Measurements from ENCODE around the gene GPR37. TPM values are rescaled to one million over a fixed set of nuclear protein-coding genes. Genes with fewer than 3 reads are reported as not detected.

The GPR37 gene
- total RNA-seq, 8 experiments from 2014 or later = 0.24 to 23.3 (median 1.3) TPM

DNA sequence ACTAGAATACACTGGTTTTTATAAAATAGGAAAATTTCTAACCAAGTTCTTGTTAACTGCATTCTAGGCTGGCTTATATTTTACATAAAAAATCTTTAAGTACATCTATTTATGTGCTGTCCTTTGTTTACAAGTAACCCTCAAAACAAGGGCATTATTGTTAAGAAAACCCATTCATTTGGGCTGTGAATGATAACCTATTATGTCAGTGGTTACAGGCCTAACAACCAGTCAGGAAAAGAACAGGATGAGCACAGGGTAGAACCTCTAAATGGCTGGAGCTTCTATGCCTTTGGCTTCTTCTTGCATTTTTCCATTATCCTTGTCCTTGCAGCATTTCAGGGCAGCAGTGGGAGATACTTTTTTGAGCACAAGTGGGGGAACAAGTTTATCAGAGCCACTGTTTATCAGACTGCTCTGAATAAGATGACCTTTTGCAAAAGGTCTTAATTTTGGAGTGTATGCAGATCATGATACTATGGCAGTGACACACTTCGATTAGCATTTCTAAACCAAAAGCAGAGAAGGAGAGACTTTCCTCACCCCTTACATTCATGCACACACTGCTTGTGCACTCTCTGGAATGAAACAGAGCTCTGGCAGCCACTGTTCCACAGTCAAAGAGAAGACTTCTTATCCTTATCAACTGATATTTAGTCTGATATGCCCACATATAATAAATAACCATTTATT lies 10.9 kb downstream of the GPR37 start:
- Histone ChIP-seq H3K27ac (no peak overlapping the region), H3K4me1 (replicated peaks in 1 of 2) (no peaks in the 10 kb centered on the region), H3K4me3 (no peak overlapping the region)
- in situ Hi-C loops (cut with MboI; ENCODE audit: low pct_unique_long_range_greater_than_20kb in 2 of 9, low sequenced_read_pairs in 9 of 9, unreplicated experiment in 9 of 9) = no loop called here
- WGBS, 10 experiments = 0 to 80% (median 53%) methylated on average over 1 of the region's 1 CpG; no CpG with 5 or more reads in 4 of the 10 experiments
- ATAC-seq (replicated peaks in 6 of 8) = peak in 2 of 8 experiments; percentile 31 to 78

DNA sequence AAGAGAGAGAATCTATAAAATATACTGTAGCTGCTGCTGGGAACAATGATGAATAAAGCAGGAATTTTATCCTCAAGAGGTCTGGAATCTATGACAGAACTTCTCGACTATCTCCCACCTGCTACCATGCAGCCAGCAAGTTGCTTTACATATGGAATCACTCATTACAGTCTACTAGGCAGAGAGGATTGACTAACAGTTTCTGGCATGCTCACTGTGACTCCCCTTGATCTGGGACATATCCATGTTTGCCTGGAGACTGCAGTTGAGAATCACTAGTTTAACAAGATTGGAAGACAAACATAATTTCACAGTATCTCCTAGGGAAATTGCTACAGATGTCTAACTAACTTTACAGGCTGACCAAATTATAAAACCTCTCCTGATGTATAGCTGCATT lies 13.3 kb downstream of the GPR37 start:
- Histone ChIP-seq H3K4me1 (replicated peaks in 1 of 2) (no peaks in the 10 kb centered on the region), H3K27ac (no peak overlapping the region), H3K4me3 (no peak overlapping the region)
- in situ Hi-C loops (cut with MboI; ENCODE audit: low pct_unique_long_range_greater_than_20kb in 2 of 9, low sequenced_read_pairs in 9 of 9, unreplicated experiment in 9 of 9) = no loop called here
- 0 to 78% (median 43%) methylated on average over 1 of the region's 1 CpG; no CpG with 5 or more reads in 5 of the 10 experiments for WGBS, 10 experiments
- ATAC-seq (replicated peaks in 6 of 8) = peak in 1 of 8 experiments; percentile 19

DNA sequence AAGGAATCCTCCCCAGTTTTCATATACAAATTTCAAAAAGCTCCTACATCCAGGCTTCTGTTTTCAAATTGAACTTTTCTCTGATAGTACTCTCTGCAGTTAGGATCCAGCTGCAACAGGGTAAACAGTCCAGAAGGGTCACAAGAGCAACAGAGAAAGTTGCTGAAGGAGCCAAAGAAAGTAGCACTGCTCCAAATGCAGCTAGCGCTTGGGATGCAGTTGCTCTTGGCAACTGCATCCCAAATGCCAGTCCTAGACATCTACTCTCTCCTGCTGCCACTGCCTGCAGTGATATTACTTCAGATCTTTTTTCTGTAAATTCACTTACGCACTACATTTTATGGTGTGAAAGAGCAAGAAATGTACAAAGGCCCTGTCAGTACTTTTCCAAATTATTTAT lies 14.6 kb downstream of the GPR37 start:
- Histone ChIP-seq H3K4me1 (replicated peaks in 1 of 2) (no peaks in the 10 kb centered on the region), H3K4me3 (no peak overlapping the region), H3K27ac (no peak overlapping the region)
- no peak for ATAC-seq (replicated peaks in 6 of 8)
- in situ Hi-C loops (cut with MboI; ENCODE audit: low pct_unique_long_range_greater_than_20kb in 2 of 9, low sequenced_read_pairs in 9 of 9, unreplicated experiment in 9 of 9) = no loop called here
- WGBS, 10 experiments = 0 to 100% (median 56%) methylated on average over 1 to 2 of the region's 2 CpGs; no CpG with 5 or more reads in 3 of the 10 experiments

DNA sequence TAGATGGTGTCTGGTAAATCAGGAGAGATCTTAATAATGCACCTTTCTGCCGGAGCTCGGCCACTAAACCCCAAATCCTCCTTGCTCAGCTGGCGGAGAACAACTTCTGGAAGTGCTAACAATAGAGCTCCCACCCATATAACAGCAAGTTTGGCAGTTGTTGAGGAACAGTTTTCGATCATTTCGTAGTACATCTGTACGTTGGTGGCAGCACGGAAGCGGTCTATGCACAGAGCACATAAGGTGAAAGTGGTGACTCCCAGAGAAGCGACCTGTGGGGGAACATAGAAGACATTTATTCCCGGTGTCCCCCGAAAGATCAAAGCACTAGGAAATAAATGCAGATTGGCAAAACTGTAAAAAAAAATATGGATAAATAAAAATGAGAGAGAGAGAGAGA lies 18.5 kb downstream of the GPR37 start:
- ATAC-seq (replicated peaks in 6 of 8) = no peak
- H3K4me3 ChIP-seq = no peak overlapping the region
- WGBS, 10 experiments = 21 to 100% (median 83%) methylated on average over 3 to 10 of the region's 11 CpGs; no CpG with 5 or more reads in 3 of the 10 experiments
- no peaks in the 10 kb centered on the region for H3K4me1 ChIP-seq (replicated peaks in 1 of 2)
- H3K27ac ChIP-seq = no peak overlapping the region
- in situ Hi-C loops (cut with MboI; ENCODE audit: low pct_unique_long_range_greater_than_20kb in 2 of 9, low sequenced_read_pairs in 9 of 9, unreplicated experiment in 9 of 9) = no loop called here

DNA sequence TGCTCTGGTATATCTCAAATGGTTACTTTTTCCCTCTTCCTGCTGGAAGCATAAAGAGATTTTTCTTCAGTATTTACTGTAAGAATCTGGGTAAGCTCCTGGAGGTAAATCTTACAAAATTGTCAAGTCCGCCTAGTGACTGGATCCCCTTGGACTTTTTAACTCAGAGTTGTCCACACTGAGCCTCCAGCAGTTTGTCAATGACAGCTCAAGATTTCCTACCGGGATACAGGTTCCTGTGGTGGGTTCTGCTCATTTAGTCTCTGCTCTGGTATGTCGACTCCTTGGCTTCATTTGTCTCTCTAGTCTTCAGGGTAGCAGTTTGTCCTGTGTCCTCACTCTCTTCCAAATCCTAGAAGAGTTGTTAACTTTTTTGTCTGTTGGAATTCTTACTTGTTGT lies 27.0 kb downstream of the GPR37 start:
- H3K27ac ChIP-seq = no peak overlapping the region
- in situ Hi-C loops (cut with MboI; ENCODE audit: low pct_unique_long_range_greater_than_20kb in 2 of 9, low sequenced_read_pairs in 9 of 9, unreplicated experiment in 9 of 9) = no loop called here
- WGBS, 10 experiments = 0 to 93% (median 45%) methylated on average over 2 to 3 of the region's 3 CpGs; no CpG with 5 or more reads in 2 of the 10 experiments

DNA sequence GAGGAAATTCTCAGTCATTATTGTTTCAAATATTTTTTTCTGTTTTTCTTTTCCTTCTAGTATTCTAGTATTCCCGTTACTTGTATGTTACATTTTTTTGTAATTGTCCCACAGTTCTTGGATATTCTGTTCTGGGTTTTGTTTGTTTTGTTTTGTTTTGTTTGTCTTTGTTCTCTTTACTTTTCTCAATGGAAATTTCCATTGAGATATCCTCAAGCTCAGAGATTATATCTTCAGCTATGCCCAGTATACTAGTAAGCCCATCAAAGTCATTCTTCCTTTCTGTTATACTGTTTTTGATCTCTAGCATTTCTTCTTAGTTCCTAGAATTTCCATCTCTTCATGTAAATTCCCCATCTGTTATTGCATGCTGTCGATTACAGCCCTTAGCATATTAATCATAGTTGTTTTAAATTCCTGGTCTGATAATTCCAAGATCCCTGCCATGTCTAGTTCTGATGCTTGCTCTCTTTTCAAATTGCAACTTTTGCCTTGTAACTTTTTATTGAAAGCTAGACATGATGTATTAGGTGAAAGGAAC lies 27.8 kb downstream of the GPR37 start:
- H3K27ac ChIP-seq = no peak overlapping the region
- H3K4me3 ChIP-seq = no peak overlapping the region
- WGBS, 10 experiments = 0 to 100% (median 76%) methylated on average over 1 to 2 of the region's 2 CpGs
- H3K4me1 ChIP-seq (replicated peaks in 1 of 2) = no peaks in the 10 kb centered on the region
- in situ Hi-C loops (cut with MboI; ENCODE audit: low pct_unique_long_range_greater_than_20kb in 2 of 9, low sequenced_read_pairs in 9 of 9, unreplicated experiment in 9 of 9) = no loop called here
- no peak for ATAC-seq (replicated peaks in 6 of 8)

More for the DNA sequence above, 27.0 kb downstream of the GPR37 start:
- Histone ChIP-seq H3K4me1 (replicated peaks in 1 of 2) (no peaks in the 10 kb centered on the region), H3K4me3 (no peak overlapping the region)
- no peak for ATAC-seq (replicated peaks in 6 of 8)

DNA sequence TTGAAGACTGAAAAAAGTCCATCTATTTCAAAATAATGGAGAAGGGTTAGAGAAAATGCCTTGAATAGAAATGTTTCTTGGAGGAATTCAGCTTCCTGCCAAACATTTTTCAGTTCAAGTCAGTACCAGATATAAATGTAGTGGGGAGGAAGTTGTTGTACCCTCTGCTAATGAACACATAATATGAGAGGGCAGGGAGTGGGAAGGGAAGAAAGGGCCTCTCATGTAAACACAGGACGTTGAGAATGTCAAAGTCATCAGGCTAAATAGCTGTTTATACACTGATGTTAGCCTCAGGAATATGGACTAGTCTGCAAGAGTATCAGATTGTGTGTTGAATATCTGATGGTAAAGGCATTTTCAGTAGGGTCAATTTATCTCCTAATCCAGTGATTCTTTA lies 37.0 kb downstream of the GPR37 start:
- H3K27ac ChIP-seq = no peak overlapping the region
- peaks cover 0 to 3% of the 10 kb centered on the region in 2 donors for H3K4me1 ChIP-seq (replicated peaks in 1 of 2)
- in situ Hi-C loops (cut with MboI; ENCODE audit: low pct_unique_long_range_greater_than_20kb in 2 of 9, low sequenced_read_pairs in 9 of 9, unreplicated experiment in 9 of 9) = no loop called here
- 33 to 38% methylated on average over 1 of the region's 1 CpG; no CpG with 5 or more reads in 8 of the 10 experiments for WGBS, 10 experiments
- no peak overlapping the region for H3K4me3 ChIP-seq
- ATAC-seq (replicated peaks in 6 of 8) = no peak

DNA sequence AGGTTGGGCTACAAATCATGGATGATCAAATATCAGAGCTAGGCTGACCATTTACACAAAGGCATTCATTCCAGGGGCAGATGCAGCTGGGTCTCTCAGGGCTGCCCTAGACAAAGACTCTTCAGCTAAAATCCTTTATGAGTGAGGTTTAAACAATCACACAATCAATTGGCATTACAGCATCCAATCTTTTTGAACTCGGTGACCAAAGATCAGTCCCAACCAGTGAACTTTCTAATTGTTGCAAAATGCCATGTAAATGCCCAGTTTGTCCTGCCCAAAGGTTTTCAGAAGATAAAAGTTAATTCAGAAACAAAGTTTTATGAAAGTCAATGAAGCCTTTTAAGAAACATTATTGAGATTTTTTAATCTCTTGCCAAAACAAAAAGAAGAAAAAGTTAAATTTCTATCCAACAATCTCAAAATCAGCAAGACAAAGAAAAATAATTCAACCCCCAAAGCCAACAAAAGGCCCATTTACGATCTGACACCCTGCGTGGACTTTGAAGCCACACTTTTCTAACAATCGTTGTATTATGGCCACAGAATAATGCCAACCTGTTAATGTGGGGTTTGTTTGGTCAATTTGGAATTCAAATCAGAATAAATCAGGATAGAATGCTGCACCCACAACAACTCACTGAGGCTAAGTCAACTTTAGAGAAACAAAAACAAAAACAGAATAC lies 40.9 kb downstream of the GPR37 start:
- Histone ChIP-seq H3K27ac (no peak overlapping the region), H3K4me1 (replicated peaks in 1 of 2) (peaks cover 0 to 3% of the 10 kb centered on the region in 2 donors), H3K4me3 (no peak overlapping the region)
- 0 to 60% (median 38%) methylated on average over 1 to 4 of the region's 4 CpGs for WGBS, 10 experiments
- in situ Hi-C loops (cut with MboI; ENCODE audit: low pct_unique_long_range_greater_than_20kb in 2 of 9, low sequenced_read_pairs in 9 of 9, unreplicated experiment in 9 of 9) = no loop called here
- ATAC-seq (replicated peaks in 6 of 8) = peak in 1 of 8 experiments; percentile 65

DNA sequence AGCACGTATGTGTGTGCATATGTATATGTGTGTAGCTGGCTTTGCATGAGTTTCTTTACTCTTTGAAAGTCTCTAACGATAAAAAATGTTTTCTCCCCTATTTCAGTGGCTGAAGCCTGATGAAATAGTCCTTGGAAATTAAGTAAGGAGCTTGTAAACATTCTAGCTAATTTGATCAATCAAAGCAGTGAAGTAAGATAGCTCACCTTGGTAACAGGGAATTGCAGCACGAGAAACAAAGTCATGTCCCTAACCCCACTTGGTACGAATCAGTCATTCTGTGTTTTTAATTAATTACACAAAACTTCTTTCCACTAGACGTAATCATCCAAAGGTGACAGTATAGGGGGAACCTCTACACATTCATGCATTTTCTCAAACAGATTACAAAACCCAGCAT lies 41.5 kb downstream of the GPR37 start:
- peaks cover 0 to 3% of the 10 kb centered on the region in 2 donors for H3K4me1 ChIP-seq (replicated peaks in 1 of 2)
- 3 to 100% (median 74%) methylated on average over 1 to 5 of the region's 5 CpGs; no CpG with 5 or more reads in 1 of the 10 experiments for WGBS, 10 experiments
- in situ Hi-C loops (cut with MboI; ENCODE audit: low pct_unique_long_range_greater_than_20kb in 2 of 9, low sequenced_read_pairs in 9 of 9, unreplicated experiment in 9 of 9) = no loop called here
- H3K4me3 ChIP-seq = no peak overlapping the region
- no peak overlapping the region for H3K27ac ChIP-seq
- ATAC-seq (replicated peaks in 6 of 8) = no peak

DNA sequence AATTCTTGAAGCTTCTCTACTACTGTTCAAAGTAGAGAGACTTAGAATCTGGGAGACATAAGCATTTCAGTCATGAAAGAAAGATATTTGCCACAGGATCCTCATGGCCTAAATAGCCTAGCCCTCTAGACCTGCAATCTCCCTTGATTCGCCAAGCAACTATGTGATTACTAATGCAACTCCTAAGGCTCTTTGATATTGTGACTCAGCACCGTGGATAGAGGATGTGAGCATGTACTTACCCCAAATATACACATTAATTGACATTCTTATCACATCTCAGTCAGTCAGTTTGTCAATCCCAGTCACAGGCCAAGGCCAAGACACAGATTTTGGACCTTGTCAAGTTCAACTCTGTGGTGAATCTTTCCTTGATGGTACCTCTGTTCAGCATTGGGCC lies 42.6 kb downstream of the GPR37 start:
- 0 to 100% (median 50%) methylated on average over 1 to 2 of the region's 2 CpGs; no CpG with 5 or more reads in 4 of the 10 experiments for WGBS, 10 experiments
- Histone ChIP-seq H3K4me1 (replicated peaks in 1 of 2) (peaks cover 0 to 3% of the 10 kb centered on the region in 2 donors), H3K4me3 (no peak overlapping the region), H3K27ac (no peak overlapping the region)
- in situ Hi-C loops (cut with MboI; ENCODE audit: low pct_unique_long_range_greater_than_20kb in 2 of 9, low sequenced_read_pairs in 9 of 9, unreplicated experiment in 9 of 9) = no loop called here
- peak in 2 of 8 experiments; percentile 36 to 53 for ATAC-seq (replicated peaks in 6 of 8)

DNA sequence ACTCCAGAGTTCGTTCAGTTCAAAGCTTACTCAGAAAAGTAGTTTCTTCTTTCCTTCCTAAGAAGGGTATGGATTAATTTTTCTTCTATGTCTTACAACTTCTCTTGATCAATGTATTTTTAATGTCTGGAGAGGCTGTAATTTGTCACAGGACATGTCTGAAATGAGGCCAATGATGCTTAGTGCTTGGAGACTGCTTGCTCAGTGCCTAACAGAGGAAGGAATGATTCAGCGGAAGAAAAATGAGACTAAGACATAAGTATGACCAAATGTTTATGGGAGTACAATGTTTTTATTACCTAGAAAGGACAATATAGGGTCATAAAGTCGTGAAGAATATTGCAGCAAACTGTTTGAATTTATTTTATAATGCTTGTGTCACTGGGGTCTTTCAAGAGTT lies 43.3 kb downstream of the GPR37 start:
- Histone ChIP-seq H3K4me1 (replicated peaks in 1 of 2) (peaks cover 0 to 3% of the 10 kb centered on the region in 2 donors), H3K27ac (no peak overlapping the region), H3K4me3 (no peak overlapping the region)
- 0 to 83% (median 67%) methylated on average over 1 to 3 of the region's 3 CpGs; no CpG with 5 or more reads in 1 of the 10 experiments for WGBS, 10 experiments
- ATAC-seq (replicated peaks in 6 of 8) = peak in 3 of 8 experiments; percentile 33 to 80 (median 68)
- in situ Hi-C loops (cut with MboI; ENCODE audit: low pct_unique_long_range_greater_than_20kb in 2 of 9, low sequenced_read_pairs in 9 of 9, unreplicated experiment in 9 of 9) = no loop called here

DNA sequence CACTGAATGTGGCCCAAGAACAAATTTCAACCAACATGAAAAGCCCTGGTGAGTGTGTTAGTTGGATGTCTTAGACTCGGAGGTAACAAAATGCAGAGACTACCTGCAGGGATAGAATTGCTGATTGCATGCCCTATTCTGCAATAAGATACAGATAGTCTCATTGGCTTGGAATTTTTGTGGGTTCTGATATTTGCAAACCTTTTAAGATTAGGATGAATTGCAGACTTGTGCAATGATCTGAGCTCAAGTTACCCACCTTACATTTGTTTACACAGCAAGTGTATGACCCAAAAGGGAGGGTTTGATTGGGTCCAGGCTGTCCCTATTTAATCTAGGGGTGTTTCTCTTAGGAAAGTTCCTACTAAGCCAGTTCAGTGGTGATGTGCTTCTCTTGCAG lies 45.4 kb downstream of the GPR37 start:
- Histone ChIP-seq H3K27ac (no peak overlapping the region), H3K4me3 (no peak overlapping the region), H3K4me1 (replicated peaks in 1 of 2) (peaks cover 0 to 3% of the 10 kb centered on the region in 2 donors)
- in situ Hi-C loops (cut with MboI; ENCODE audit: low pct_unique_long_range_greater_than_20kb in 2 of 9, low sequenced_read_pairs in 9 of 9, unreplicated experiment in 9 of 9) = no loop called here
- WGBS, 10 experiments = 0 to 83% (median 20%) methylated on average over 1 of the region's 1 CpG; no CpG with 5 or more reads in 5 of the 10 experiments
- peak in 2 of 8 experiments; percentile 49 to 56 for ATAC-seq (replicated peaks in 6 of 8)

DNA sequence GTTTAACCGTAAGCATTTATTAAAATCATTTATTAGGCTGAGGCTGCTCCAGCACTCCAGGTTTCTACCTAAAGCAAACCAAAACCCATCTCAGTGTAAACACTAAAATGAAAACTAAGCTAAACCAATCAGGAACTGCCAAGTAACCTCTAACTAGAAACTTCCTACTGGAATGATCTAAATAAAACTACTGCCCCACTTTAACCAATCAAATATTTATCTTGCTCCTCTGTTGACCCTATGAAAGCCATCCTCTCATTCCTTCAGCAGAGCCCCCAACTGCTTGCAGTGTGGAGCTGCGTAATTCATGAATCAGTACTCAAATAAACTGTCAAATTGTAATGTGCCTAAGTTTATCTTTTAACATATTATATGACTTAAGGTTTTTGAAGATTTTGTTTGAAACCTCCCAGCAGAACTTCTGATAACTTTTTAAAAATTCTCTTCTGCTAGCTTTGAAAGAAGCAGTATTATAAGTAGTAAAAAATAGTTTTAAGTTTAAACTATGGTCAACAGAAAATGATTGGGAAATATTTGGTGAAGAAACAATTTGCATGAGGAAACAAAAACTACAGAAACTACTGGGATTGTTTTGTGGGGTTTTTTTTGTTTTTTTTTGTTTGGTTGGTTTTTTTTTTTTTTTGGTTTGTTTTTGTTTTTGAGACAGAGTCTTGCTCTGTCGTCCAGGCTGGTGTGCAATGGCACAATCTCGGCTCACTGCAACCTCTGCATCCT lies 47.4 kb downstream of the GPR37 start:
- in situ Hi-C loops (cut with MboI; ENCODE audit: low pct_unique_long_range_greater_than_20kb in 2 of 9, low sequenced_read_pairs in 9 of 9, unreplicated experiment in 9 of 9) = no loop called here
- WGBS, 10 experiments = 11 to 100% (median 90%) methylated on average over 1 to 4 of the region's 4 CpGs; no CpG with 5 or more reads in 1 of the 10 experiments
- peak in 1 of 8 experiments; percentile 17 for ATAC-seq (replicated peaks in 6 of 8)
- H3K4me3 ChIP-seq = no peak overlapping the region
- no peaks in the 10 kb centered on the region for H3K4me1 ChIP-seq (replicated peaks in 1 of 2)
- H3K27ac ChIP-seq = no peak overlapping the region

All from motor neuron (in vitro differentiated cells).